Ishikawa (cell line): ENCODE results near the gene NCK2.

Experiments
- CEBPB ChIP-seq: IDR thresholded peaks from 2 replicates; pipeline ENCODE4 v1.6.1; 2012
- CREB1 ChIP-seq: IDR thresholded peaks from 2 replicates; pipeline ENCODE4 v1.6.1; 2012; ENCODE audit warnings: low read depth
- EGR1 ChIP-seq: IDR thresholded peaks from 2 replicates; pipeline ENCODE4 v1.6.1; 2012
- EP300 ChIP-seq: IDR thresholded peaks from 2 replicates; pipeline ENCODE4 v1.6.1; 2012; ENCODE audit warnings: borderline replicate concordance
- FOXM1 ChIP-seq: IDR thresholded peaks from 2 replicates; pipeline ENCODE4 v1.6.1; 2012; ENCODE audit warnings: low read depth, borderline replicate concordance
- NFIC ChIP-seq: IDR thresholded peaks from 2 replicates; pipeline ENCODE4 v1.6.1; 2012
- RAD21 ChIP-seq: IDR thresholded peaks from 2 replicates; pipeline ENCODE4 v1.6.1; 2012; ENCODE audit warnings: low read depth
- TAF1 ChIP-seq: IDR thresholded peaks from 2 replicates; pipeline ENCODE4 v1.6.1; 2012; ENCODE audit warnings: low read depth, mild to moderate bottlenecking
- TCF12 ChIP-seq: IDR thresholded peaks from 2 replicates; pipeline ENCODE4 v1.6.1; 2012; ENCODE audit warnings: low read depth
- TEAD4 ChIP-seq: IDR thresholded peaks from 2 replicates; pipeline ENCODE4 v1.6.1; 2012
- USF1 ChIP-seq: IDR thresholded peaks from 2 replicates; pipeline ENCODE4 v1.6.1; 2012
- YY1 ChIP-seq: IDR thresholded peaks from 2 replicates; pipeline ENCODE4 v1.6.1; 2012; ENCODE audit warnings: low read depth
- ZBTB7A ChIP-seq: IDR thresholded peaks from 2 replicates; pipeline ENCODE4 v1.6.1; 2012; ENCODE audit warnings: low read depth
- TF ChIP-seq, protein P1 (sequence below): IDR thresholded peaks from 2 replicates; pipeline ENCODE4 v1.6.1; 2012; ENCODE audit warnings: low read depth, mild to moderate bottlenecking
- TF ChIP-seq, protein P2 (sequence below): IDR thresholded peaks from 2 replicates; pipeline ENCODE4 v1.6.1; 2012

NCK2 gene

GRCh38 chr2:105924932-105925331 is 180.2 kb downstream of the NCK2 start:
- TF ChIP-seq TAF1 (no peak), USF1 (no peak), TCF12 (no peak), FOXM1 (no peak), YY1 (no peak), ZBTB7A (no peak), NFIC (no peak), CEBPB (no peak), CREB1 (no peak), EP300 (no peak), EGR1 (no peak), TEAD4 (no peak), RAD21 (no peak)
- TF ChIP-seq, protein P1, sequence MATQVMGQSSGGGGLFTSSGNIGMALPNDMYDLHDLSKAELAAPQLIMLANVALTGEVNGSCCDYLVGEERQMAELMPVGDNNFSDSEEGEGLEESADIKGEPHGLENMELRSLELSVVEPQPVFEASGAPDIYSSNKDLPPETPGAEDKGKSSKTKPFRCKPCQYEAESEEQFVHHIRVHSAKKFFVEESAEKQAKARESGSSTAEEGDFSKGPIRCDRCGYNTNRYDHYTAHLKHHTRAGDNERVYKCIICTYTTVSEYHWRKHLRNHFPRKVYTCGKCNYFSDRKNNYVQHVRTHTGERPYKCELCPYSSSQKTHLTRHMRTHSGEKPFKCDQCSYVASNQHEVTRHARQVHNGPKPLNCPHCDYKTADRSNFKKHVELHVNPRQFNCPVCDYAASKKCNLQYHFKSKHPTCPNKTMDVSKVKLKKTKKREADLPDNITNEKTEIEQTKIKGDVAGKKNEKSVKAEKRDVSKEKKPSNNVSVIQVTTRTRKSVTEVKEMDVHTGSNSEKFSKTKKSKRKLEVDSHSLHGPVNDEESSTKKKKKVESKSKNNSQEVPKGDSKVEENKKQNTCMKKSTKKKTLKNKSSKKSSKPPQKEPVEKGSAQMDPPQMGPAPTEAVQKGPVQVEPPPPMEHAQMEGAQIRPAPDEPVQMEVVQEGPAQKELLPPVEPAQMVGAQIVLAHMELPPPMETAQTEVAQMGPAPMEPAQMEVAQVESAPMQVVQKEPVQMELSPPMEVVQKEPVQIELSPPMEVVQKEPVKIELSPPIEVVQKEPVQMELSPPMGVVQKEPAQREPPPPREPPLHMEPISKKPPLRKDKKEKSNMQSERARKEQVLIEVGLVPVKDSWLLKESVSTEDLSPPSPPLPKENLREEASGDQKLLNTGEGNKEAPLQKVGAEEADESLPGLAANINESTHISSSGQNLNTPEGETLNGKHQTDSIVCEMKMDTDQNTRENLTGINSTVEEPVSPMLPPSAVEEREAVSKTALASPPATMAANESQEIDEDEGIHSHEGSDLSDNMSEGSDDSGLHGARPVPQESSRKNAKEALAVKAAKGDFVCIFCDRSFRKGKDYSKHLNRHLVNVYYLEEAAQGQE = no peak
- TF ChIP-seq, protein P2, sequence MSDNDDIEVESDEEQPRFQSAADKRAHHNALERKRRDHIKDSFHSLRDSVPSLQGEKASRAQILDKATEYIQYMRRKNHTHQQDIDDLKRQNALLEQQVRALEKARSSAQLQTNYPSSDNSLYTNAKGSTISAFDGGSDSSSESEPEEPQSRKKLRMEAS = no peak

- TF ChIP-seq ZBTB7A = no peak
- TF ChIP-seq, protein P1 = no peak
- TF ChIP-seq FOXM1 = no peak
- no peak for TF ChIP-seq CREB1
- TF ChIP-seq YY1 = no peak
- no peak for TF ChIP-seq NFIC
- no peak for TF ChIP-seq EP300
- TF ChIP-seq TAF1 = no peak
- no peak for TF ChIP-seq TCF12
- no peak for TF ChIP-seq EGR1
- no peak for TF ChIP-seq TEAD4
- TF ChIP-seq RAD21 = no peak
- TF ChIP-seq, protein P2 = no peak
- TF ChIP-seq CEBPB = no peak
Observed at GRCh38 chr2:105925390-105925789, 180.7 kb downstream of the NCK2 start.

GRCh38 chr2:105926960-105927678 is 182.4 kb downstream of the NCK2 start:
- TF ChIP-seq NFIC (no peak), EP300 (no peak), CREB1 (no peak), CEBPB (no peak), EGR1 (no peak), TCF12 (no peak), ZBTB7A (no peak), USF1 (no peak), YY1 (no peak), TEAD4 (no peak), TAF1 (no peak), RAD21 (no peak), FOXM1 (no peak)
- TF ChIP-seq, protein P2 = no peak
- TF ChIP-seq, protein P1 = no peak

GRCh38 chr2:105928086-105928485 is 183.4 kb downstream of the NCK2 start:
- no peak for TF ChIP-seq FOXM1
- no peak for TF ChIP-seq YY1
- TF ChIP-seq, protein P1 = no peak
- TF ChIP-seq EP300 = no peak
- TF ChIP-seq TAF1 = no peak
- TF ChIP-seq, protein P2 = no peak
- no peak for TF ChIP-seq ZBTB7A
- TF ChIP-seq NFIC = no peak
- TF ChIP-seq TEAD4 = no peak
- TF ChIP-seq EGR1 = no peak
- TF ChIP-seq RAD21 = no peak
- TF ChIP-seq TCF12 = no peak
- TF ChIP-seq CEBPB = no peak
- no peak for TF ChIP-seq CREB1
- no peak for TF ChIP-seq USF1
